GM18502 (cell line): ENCODE results near the gene ANXA1.

ENCODE experiments used
- ATAC-seq: cut with Tn5 transposase; IDR thresholded peaks from one replicate; pipeline ENCODE4 v1.9.1; 2021; ENCODE audit warnings: mild to moderate bottlenecking; ENCODE audit not compliant: unreplicated experiment, poor library complexity

ANXA1 gene

GRCh38 chr9:73200694-73201452 lies 49.2 kb downstream of the ANXA1 start:
- ATAC-seq, result no peak

- no peak for ATAC-seq
These were observed 51.3 kb downstream of the ANXA1 start for GRCh38 chr9:73202980-73203379.

GRCh38 chr9:73204936-73205335 lies 53.3 kb downstream of the ANXA1 start:
- no peak for ATAC-seq

DNA sequence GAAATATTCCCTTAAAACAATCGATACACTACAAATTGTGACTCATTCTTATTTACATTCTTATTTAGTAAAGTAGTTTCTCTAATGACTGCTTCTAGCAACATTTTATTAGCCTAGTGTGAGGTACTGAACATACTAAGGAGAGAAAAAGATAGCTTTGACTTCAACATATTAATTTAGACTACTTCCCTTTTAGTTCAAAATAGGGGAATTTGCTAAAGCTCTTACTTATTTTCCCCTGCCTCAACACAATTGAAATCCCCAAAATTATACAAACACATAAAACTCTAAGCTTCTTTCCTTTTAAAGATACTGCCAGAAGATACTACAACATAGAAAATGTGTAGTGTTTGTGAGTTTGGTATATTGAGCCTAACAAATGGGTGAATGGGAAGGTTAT lies 55.2 kb downstream of the ANXA1 start:
- no peak for ATAC-seq

GRCh38 chr9:73210886-73211666 lies 59.4 kb downstream of the ANXA1 start:
- ATAC-seq, result no peak

DNA sequence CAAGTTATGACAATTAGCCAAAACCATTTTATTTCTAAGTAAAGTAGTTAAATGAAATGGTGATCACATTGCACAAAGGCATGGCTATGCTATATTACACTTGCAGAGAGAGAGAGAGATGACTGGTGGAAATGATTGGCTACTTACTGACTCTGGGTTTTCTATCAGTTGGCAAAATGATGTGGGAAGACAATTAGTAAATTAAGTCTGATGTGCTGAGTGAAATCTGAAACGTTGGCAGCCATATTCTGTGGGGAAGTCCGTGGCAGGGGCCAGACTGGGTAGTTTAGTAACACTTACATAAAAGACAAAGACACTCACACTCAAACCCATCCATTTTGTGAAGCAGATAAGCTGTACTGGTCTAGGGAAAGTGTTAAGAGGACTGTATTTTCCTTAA lies 61.6 kb downstream of the ANXA1 start:
- no peak for ATAC-seq

GRCh38 chr9:73215249-73215648 lies 63.6 kb downstream of the ANXA1 start:
- no peak for ATAC-seq

DNA sequence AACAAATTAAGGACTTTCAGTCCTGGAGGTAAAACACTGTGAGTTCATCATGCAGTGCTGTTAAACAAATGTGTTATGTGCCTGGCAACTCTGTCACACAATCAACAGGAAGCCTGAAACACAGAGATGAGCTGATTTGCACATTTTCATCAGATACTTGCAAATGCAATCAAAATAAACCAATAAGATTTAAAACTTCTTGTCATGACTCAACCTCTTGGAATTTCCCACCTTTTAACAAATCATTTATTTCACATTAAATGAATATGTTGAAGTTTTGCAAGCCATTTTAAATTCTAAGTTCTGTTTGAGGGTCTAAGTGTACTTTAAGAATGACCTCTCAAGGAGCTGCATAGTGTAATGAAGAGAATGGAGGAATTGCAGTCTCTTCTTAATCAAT lies 64.4 kb downstream of the ANXA1 start:
- ATAC-seq, result no peak
